Rectal smooth muscle tissue (tissue), 1 donor: ENCODE results near the gene TARBP1.
"Not testable (repeated sequence)": the region's sequence is repeated elsewhere in the genome, so short reads cannot be mapped to it uniquely, and the experiment has no call there.

Experiments
- H3K27ac ChIP-seq: one replicate; pipeline ENCODE4 v1.7.0; 2013; ENCODE audit warnings: low read depth, low read length, inconsistent platforms
- H3K27me3 ChIP-seq: one replicate; pipeline ENCODE4 v1.7.0; 2013; ENCODE audit warnings: low read length; ENCODE audit not compliant: control insufficient read depth, insufficient read depth
- H3K36me3 ChIP-seq: one replicate; pipeline ENCODE4 v1.7.0; 2013; ENCODE audit warnings: low read length; ENCODE audit not compliant: control insufficient read depth, insufficient read depth
- H3K4me1 ChIP-seq: one replicate; pipeline ENCODE4 v1.7.0; 2013; ENCODE audit warnings: low read length; ENCODE audit not compliant: control insufficient read depth, insufficient read depth
- H3K4me3 ChIP-seq: one replicate; pipeline ENCODE4 v1.7.0; 2013; ENCODE audit warnings: low read length
- H3K9ac ChIP-seq: one replicate; pipeline ENCODE4 v1.7.0; 2013; ENCODE audit warnings: low read length

The TARBP1 gene

GRCh38 chr1:234361102-234361603, 117.8 kb downstream of the TARBP1 start:
- no peak overlapping the region for H3K27ac ChIP-seq
- H3K27me3 ChIP-seq = no peaks in the 10 kb centered on the region
- H3K9ac ChIP-seq = no peak overlapping the region

GRCh38 chr1:234357831-234358230, 121.1 kb downstream of the TARBP1 start:
- H3K4me1 ChIP-seq = no peaks in the 10 kb centered on the region
- H3K4me3 ChIP-seq = no peak overlapping the region
- no peak overlapping the region for H3K27ac ChIP-seq
- no peak overlapping the region for H3K9ac ChIP-seq
- H3K27me3 ChIP-seq = no peaks in the 10 kb centered on the region
- H3K36me3 ChIP-seq = no peaks in the 10 kb centered on the region

More at GRCh38 chr1:234361102-234361603, 117.8 kb downstream of the TARBP1 start:
- H3K4me3 ChIP-seq = no peak overlapping the region
- H3K36me3 ChIP-seq = no peaks in the 10 kb centered on the region
- no peaks in the 10 kb centered on the region for H3K4me1 ChIP-seq

GRCh38 chr1:234356615-234357269, 122.2 kb downstream of the TARBP1 start:
- not testable (repeated sequence) for H3K9ac ChIP-seq, H3K36me3 ChIP-seq, H3K4me1 ChIP-seq, H3K27me3 ChIP-seq, H3K4me3 ChIP-seq, H3K27ac ChIP-seq

- no peak overlapping the region for H3K27ac ChIP-seq
- no peak overlapping the region for H3K4me3 ChIP-seq
- no peaks in the 10 kb centered on the region for H3K36me3 ChIP-seq
- no peaks in the 10 kb centered on the region for H3K27me3 ChIP-seq
- H3K4me1 ChIP-seq = no peaks in the 10 kb centered on the region
- no peak overlapping the region for H3K9ac ChIP-seq
These were observed 123.0 kb downstream of the TARBP1 start for GRCh38 chr1:234355782-234356510.

- Histone ChIP-seq H3K4me3 (no peak overlapping the region), H3K27me3 (no peaks in the 10 kb centered on the region), H3K4me1 (no peaks in the 10 kb centered on the region), H3K27ac (no peak overlapping the region), H3K36me3 (no peaks in the 10 kb centered on the region), H3K9ac (no peak overlapping the region)
These were observed 130.0 kb downstream of the TARBP1 start for GRCh38 chr1:234348964-234349363.

GRCh38 chr1:234345237-234345636, 133.7 kb downstream of the TARBP1 start:
- H3K4me1 ChIP-seq = no peaks in the 10 kb centered on the region
- H3K9ac ChIP-seq = no peak overlapping the region
- no peaks in the 10 kb centered on the region for H3K27me3 ChIP-seq
- H3K4me3 ChIP-seq = no peak overlapping the region
- H3K27ac ChIP-seq = no peak overlapping the region
- H3K36me3 ChIP-seq = no peaks in the 10 kb centered on the region

GRCh38 chr1:234342774-234343173, 136.2 kb downstream of the TARBP1 start:
- no peak overlapping the region for H3K27ac ChIP-seq

More at GRCh38 chr1:234342774-234343173, 136.2 kb downstream of the TARBP1 start:
- Histone ChIP-seq H3K4me1 (no peaks in the 10 kb centered on the region), H3K36me3 (no peaks in the 10 kb centered on the region), H3K4me3 (no peak overlapping the region), H3K27me3 (no peaks in the 10 kb centered on the region), H3K9ac (no peak overlapping the region)
